Caco-2 (cell line): Measurements from ENCODE around the gene DET1. TPM values are rescaled to one million over a fixed set of nuclear protein-coding genes. Genes with fewer than 3 reads are reported as not detected.
"Not testable (repeated sequence)": the region's sequence is repeated elsewhere in the genome, so short reads cannot be mapped to it uniquely, and the experiment has no call there.

Experiments
- BruUV-seq: library from RNA; stranded (reverse); fragments of 400-500 nt; replicated peaks from 2 replicates; lab custom pipeline; 2021; lab: Mats Ljungman, UMichigan
- CTCF ChIA-PET: fragments of 300-600 bp; sonication (Branson Sonifier 250); formaldehyde crosslinking; loops from one replicate; lab custom pipeline; 2022; ENCODE audit warnings: antibody characterized with exemption; lab: Charles Lee
- POLR2A ChIA-PET: fragments of 300-600 bp; sonication (Branson Sonifier 250); formaldehyde crosslinking; loops from one replicate; lab custom pipeline; 2022; ENCODE audit warnings: antibody characterized with exemption; lab: Charles Lee
- DNase-seq, 2 experiments: peaks; one replicate each; pipeline versions ENCODE4 v3.0.0 to v3.0.0-alpha.2; 2020 to 2022
- H3K27me3 ChIP-seq: replicated peaks from 2 replicates; pipeline ENCODE4 v1.6.0; 2011; ENCODE audit warnings: low read length; ENCODE audit not compliant: control insufficient read depth, insufficient read depth
- H3K36me3 ChIP-seq: 2 replicates; pipeline ENCODE4 v1.5.1; 2011; ENCODE audit warnings: low read length; ENCODE audit not compliant: control insufficient read depth, insufficient read depth
- H3K4me1 ChIP-seq: fragments of 250-450 bp; sonication (Bioruptor Pico); 2 replicates; pipeline ENCODE4 v1.5.1; 2020; ENCODE audit warnings: mild to moderate bottlenecking
- H3K4me3 ChIP-seq: 2 replicates; pipeline ENCODE4 v1.5.1; 2011; ENCODE audit warnings: low read depth, mild to moderate bottlenecking, control low read depth, low read length
- H3K9me3 ChIP-seq: fragments of 250-450 bp; sonication (Bioruptor Pico); 2 replicates; pipeline ENCODE4 v1.5.1; 2020; ENCODE audit warnings: mild to moderate bottlenecking, moderate library complexity
- H3K27ac Mint-ChIP-seq: one replicate; pipeline ENCODE4 v1.8.0; 2022; ENCODE audit warnings: mixed read lengths; ENCODE audit not compliant: unreplicated experiment
- H3K27me3 Mint-ChIP-seq: one replicate; pipeline ENCODE4 v1.8.0; 2022; ENCODE audit warnings: mixed read lengths; ENCODE audit not compliant: insufficient read depth, unreplicated experiment
- H3K36me3 Mint-ChIP-seq: one replicate; pipeline ENCODE4 v1.8.0; 2022; ENCODE audit warnings: mild to moderate bottlenecking, mixed read lengths; ENCODE audit not compliant: insufficient read depth, unreplicated experiment
- H3K4me1 Mint-ChIP-seq: one replicate; pipeline ENCODE4 v1.8.0; 2022; ENCODE audit warnings: low read depth, mixed read lengths; ENCODE audit not compliant: unreplicated experiment
- H3K4me3 Mint-ChIP-seq: one replicate; pipeline ENCODE4 v1.8.0; 2022; ENCODE audit warnings: mild to moderate bottlenecking, moderate library complexity, mixed read lengths; ENCODE audit not compliant: unreplicated experiment
- H3K9me3 Mint-ChIP-seq: one replicate; pipeline ENCODE4 v1.8.0; 2022; ENCODE audit warnings: mixed read lengths; ENCODE audit not compliant: unreplicated experiment
- CTCF ChIP-seq, 2 experiments: fragments of 200-600 bp in 1 of 2; IDR thresholded peaks; 1 replicate in 1 of 2; 2 replicates in 1 of 2; pipeline versions ENCODE4 v1.5.1 to v1.8.0; 2011 to 2022; ENCODE audit warnings: antibody characterized with exemption in 1 of 2, control low read depth in 1 of 2, inconsistent platforms in 1 of 2, low read depth in 1 of 2, low read length in 1 of 2, mild to moderate bottlenecking in 1 of 2, moderate library complexity in 1 of 2; ENCODE audit not compliant: insufficient read depth in 1 of 2, severe bottlenecking in 1 of 2, unreplicated experiment in 1 of 2
- intact Hi-C: fragments of 100-400 bp; cut with micrococcal nuclease; formaldehyde crosslinking; loops from one replicate; pipeline ENCODE4 v1.10.0; 2022; ENCODE audit not compliant: unreplicated experiment
- total RNA-seq: library from RNA; stranded (reverse); gene quantifications from 2 replicates; pipeline ENCODE4 v1.2.3, GENCODE V29; 2022

Gene DET1
- total RNA-seq, 1 experiment from 2014 or later: 2.0 TPM

GRCh38 chr15:88470625-88471372 lies 75.7 kb downstream of the DET1 start:
- BruUV-seq: no TSS peak
- no peak for TF ChIP-seq CTCF (IDR thresholded peaks at IDR 0.05; ENCODE audit: insufficient read depth in 1 of 2, low read depth in 1 of 2, low read length in 1 of 2, severe bottlenecking in 1 of 2, unreplicated experiment in 1 of 2)
- no peaks in the 10 kb centered on the region for H3K27me3 Mint-ChIP-seq
- Histone ChIP-seq H3K9me3 (no peaks in the 10 kb centered on the region), H3K27me3 (no peaks in the 10 kb centered on the region), H3K36me3 (peaks cover 3% of the 10 kb centered on the region; the same call in 1 of the 2 replicates), H3K4me1 (peaks cover 6% of the 10 kb centered on the region), H3K4me3 (no peak overlapping the region)
- no peak for DNase-seq
- POLR2A ChIA-PET: interaction anchor here (0.6 kb wide), 2 partner anchors 128 to 160 kb away, joined by 3 read pairs; no protein-coding TSS in a partner anchor
- peaks cover 21% of the 10 kb centered on the region for H3K36me3 Mint-ChIP-seq
- H3K9me3 Mint-ChIP-seq: no peaks in the 10 kb centered on the region
- H3K4me1 Mint-ChIP-seq: peaks cover 2% of the 10 kb centered on the region
- CTCF ChIA-PET: no interaction called here
- intact Hi-C loops: no loop called here
- H3K4me3 Mint-ChIP-seq: no peak overlapping the region
- H3K27ac Mint-ChIP-seq: no peak overlapping the region

- no peak for DNase-seq
- H3K4me3 ChIP-seq: no peak overlapping the region
- H3K4me1 Mint-ChIP-seq: peaks cover 6% of the 10 kb centered on the region
- no peaks in the 10 kb centered on the region for H3K9me3 Mint-ChIP-seq
- H3K27me3 ChIP-seq: no peaks in the 10 kb centered on the region
- H3K9me3 ChIP-seq: no peaks in the 10 kb centered on the region
- no peaks in the 10 kb centered on the region for H3K27me3 Mint-ChIP-seq
- H3K27ac Mint-ChIP-seq: no peak overlapping the region
- POLR2A ChIA-PET: no interaction called here
- no peak overlapping the region for H3K4me3 Mint-ChIP-seq
- BruUV-seq: no TSS peak
- peaks cover 6% of the 10 kb centered on the region for H3K4me1 ChIP-seq
- CTCF ChIA-PET: interaction anchor here (0.6 to 0.8 kb wide), 2 partner anchors 169 to 249 kb away, joined by 4 read pairs; partner anchors contain the start of gene ISG20
- intact Hi-C loops: loop anchor here (5.0 kb wide), 1 partner anchor 78 kb away; the partner anchor contains the start of gene DET1
- peaks cover 3% of the 10 kb centered on the region; the same call in 1 of the 2 replicates for H3K36me3 ChIP-seq
- peaks cover 34% of the 10 kb centered on the region for H3K36me3 Mint-ChIP-seq
- TF ChIP-seq CTCF (IDR thresholded peaks at IDR 0.05; ENCODE audit: insufficient read depth in 1 of 2, low read depth in 1 of 2, low read length in 1 of 2, severe bottlenecking in 1 of 2, unreplicated experiment in 1 of 2): no peak
These were observed 77.2 kb downstream of the DET1 start for GRCh38 chr15:88469321-88469720.

GRCh38 chr15:88468721-88469120 lies 77.8 kb downstream of the DET1 start:
- H3K9me3 ChIP-seq, POLR2A ChIA-PET, H3K4me1 ChIP-seq, H3K27me3 Mint-ChIP-seq, H3K9me3 Mint-ChIP-seq, H3K27me3 ChIP-seq, BruUV-seq, H3K27ac Mint-ChIP-seq, H3K36me3 ChIP-seq, H3K4me1 Mint-ChIP-seq, DNase-seq: not testable (repeated sequence)
- intact Hi-C loops: loop anchor here (5.0 kb wide), 1 partner anchor 79 kb away; the partner anchor contains the start of gene DET1
- CTCF ChIA-PET: interaction anchor here (0.6 to 0.8 kb wide), 2 partner anchors 170 to 250 kb away, joined by 4 read pairs; partner anchors contain the start of gene ISG20
- H3K4me3 ChIP-seq: peak overlapping the region; percentile 90
- H3K36me3 Mint-ChIP-seq: peaks cover 36% of the 10 kb centered on the region
- H3K4me3 Mint-ChIP-seq: peak overlapping the region; percentile 96
